ENCODE measurements around the gene NEXMIF. TPM values are rescaled to one million over a fixed set of nuclear protein-coding genes. Genes with fewer than 3 reads are reported as not detected.
"Not testable (repeated sequence)": the region's sequence is repeated elsewhere in the genome, so short reads cannot be mapped to it uniquely, and the experiment has no call there.

NEXMIF gene
- total RNA-seq, 1 donor from 2014 or later = 2.9 TPM

DNA sequence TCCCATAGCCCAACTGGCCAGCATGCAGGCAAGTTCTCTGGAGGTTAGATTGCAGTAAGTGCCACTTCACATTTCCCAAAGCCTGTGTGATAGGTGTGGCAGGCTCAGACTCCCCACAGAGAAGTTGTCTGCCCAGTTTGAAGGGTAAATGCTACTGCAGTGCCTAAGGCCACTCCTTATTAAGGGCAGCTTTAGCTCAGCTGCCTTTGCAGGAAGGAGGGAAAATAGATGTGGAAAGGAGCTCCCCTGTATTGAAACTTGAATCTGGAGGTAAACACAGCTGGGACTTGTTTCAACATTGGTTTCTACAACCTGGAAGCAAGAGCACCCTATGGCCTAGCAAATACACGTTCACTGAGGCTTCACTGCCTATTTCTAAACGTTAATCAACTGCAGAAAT, 22.4 kb downstream of the NEXMIF start:
- H3K27ac Mint-ChIP-seq (ENCODE audit: unreplicated experiment) = no peak overlapping the region
- H3K36me3 Mint-ChIP-seq (ENCODE audit: unreplicated experiment) = no peaks in the 10 kb centered on the region
- H3K9me3 Mint-ChIP-seq (ENCODE audit: unreplicated experiment) = no peaks in the 10 kb centered on the region
- TF ChIP-seq, protein P1, sequence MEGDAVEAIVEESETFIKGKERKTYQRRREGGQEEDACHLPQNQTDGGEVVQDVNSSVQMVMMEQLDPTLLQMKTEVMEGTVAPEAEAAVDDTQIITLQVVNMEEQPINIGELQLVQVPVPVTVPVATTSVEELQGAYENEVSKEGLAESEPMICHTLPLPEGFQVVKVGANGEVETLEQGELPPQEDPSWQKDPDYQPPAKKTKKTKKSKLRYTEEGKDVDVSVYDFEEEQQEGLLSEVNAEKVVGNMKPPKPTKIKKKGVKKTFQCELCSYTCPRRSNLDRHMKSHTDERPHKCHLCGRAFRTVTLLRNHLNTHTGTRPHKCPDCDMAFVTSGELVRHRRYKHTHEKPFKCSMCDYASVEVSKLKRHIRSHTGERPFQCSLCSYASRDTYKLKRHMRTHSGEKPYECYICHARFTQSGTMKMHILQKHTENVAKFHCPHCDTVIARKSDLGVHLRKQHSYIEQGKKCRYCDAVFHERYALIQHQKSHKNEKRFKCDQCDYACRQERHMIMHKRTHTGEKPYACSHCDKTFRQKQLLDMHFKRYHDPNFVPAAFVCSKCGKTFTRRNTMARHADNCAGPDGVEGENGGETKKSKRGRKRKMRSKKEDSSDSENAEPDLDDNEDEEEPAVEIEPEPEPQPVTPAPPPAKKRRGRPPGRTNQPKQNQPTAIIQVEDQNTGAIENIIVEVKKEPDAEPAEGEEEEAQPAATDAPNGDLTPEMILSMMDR (IDR thresholded peaks at IDR 0.05; ENCODE audit: partially characterized antibody, unreplicated experiment) = no peak
- DNase-seq = no peak
- H3K4me3 Mint-ChIP-seq (ENCODE audit: unreplicated experiment) = no peak overlapping the region
- H3K4me1 Mint-ChIP-seq (ENCODE audit: low read depth, unreplicated experiment) = no peaks in the 10 kb centered on the region
- no peaks in the 10 kb centered on the region for H3K27me3 Mint-ChIP-seq (ENCODE audit: unreplicated experiment)

- Mint-ChIP-seq H3K4me3 (ENCODE audit: unreplicated experiment) (no peak overlapping the region), H3K27me3 (ENCODE audit: unreplicated experiment) (peaks cover 2% of the 10 kb centered on the region), H3K4me1 (ENCODE audit: low read depth, unreplicated experiment) (peaks cover 3% of the 10 kb centered on the region), H3K27ac (ENCODE audit: unreplicated experiment) (no peak overlapping the region), H3K9me3 (ENCODE audit: unreplicated experiment) (no peaks in the 10 kb centered on the region), H3K36me3 (ENCODE audit: unreplicated experiment) (no peaks in the 10 kb centered on the region)
- DNase-seq = no peak
- TF ChIP-seq, protein P1 (IDR thresholded peaks at IDR 0.05; ENCODE audit: partially characterized antibody, unreplicated experiment) = no peak
These were observed 32.7 kb downstream of the NEXMIF start for GRCh38 chrX:74892561-74892960.

GRCh38 chrX:74890676-74891430, 34.4 kb downstream of the NEXMIF start:
- DNase-seq = no peak
- H3K36me3 Mint-ChIP-seq (ENCODE audit: unreplicated experiment) = no peaks in the 10 kb centered on the region
- no peak overlapping the region for H3K27ac Mint-ChIP-seq (ENCODE audit: unreplicated experiment)
- H3K4me3 Mint-ChIP-seq (ENCODE audit: unreplicated experiment) = no peak overlapping the region
- TF ChIP-seq, protein P1 (IDR thresholded peaks at IDR 0.05; ENCODE audit: partially characterized antibody, unreplicated experiment) = no peak
- H3K9me3 Mint-ChIP-seq (ENCODE audit: unreplicated experiment) = no peaks in the 10 kb centered on the region
- H3K27me3 Mint-ChIP-seq (ENCODE audit: unreplicated experiment) = peaks cover 2% of the 10 kb centered on the region
- peaks cover 3% of the 10 kb centered on the region for H3K4me1 Mint-ChIP-seq (ENCODE audit: low read depth, unreplicated experiment)

GRCh38 chrX:74882383-74882782, 42.9 kb downstream of the NEXMIF start:
- not testable (repeated sequence) for H3K36me3 Mint-ChIP-seq (ENCODE audit: unreplicated experiment); H3K9me3 Mint-ChIP-seq (ENCODE audit: unreplicated experiment)

GRCh38 chrX:74865725-74866124, 59.5 kb downstream of the NEXMIF start:
- TF ChIP-seq, protein P1 (IDR thresholded peaks at IDR 0.05; ENCODE audit: partially characterized antibody, unreplicated experiment) = no peak
- Mint-ChIP-seq H3K9me3 (ENCODE audit: unreplicated experiment) (peaks cover 8% of the 10 kb centered on the region), H3K27me3 (ENCODE audit: unreplicated experiment) (peaks cover 4% of the 10 kb centered on the region), H3K4me1 (ENCODE audit: low read depth, unreplicated experiment) (no peaks in the 10 kb centered on the region), H3K27ac (ENCODE audit: unreplicated experiment) (no peak overlapping the region), H3K36me3 (ENCODE audit: unreplicated experiment) (peaks cover 4% of the 10 kb centered on the region), H3K4me3 (ENCODE audit: unreplicated experiment) (no peak overlapping the region)
- DNase-seq = no peak

More at GRCh38 chrX:74882383-74882782, 42.9 kb downstream of the NEXMIF start:
- H3K4me3 Mint-ChIP-seq (ENCODE audit: unreplicated experiment); H3K27me3 Mint-ChIP-seq (ENCODE audit: unreplicated experiment); H3K27ac Mint-ChIP-seq (ENCODE audit: unreplicated experiment); DNase-seq; H3K4me1 Mint-ChIP-seq (ENCODE audit: low read depth, unreplicated experiment): not testable (repeated sequence)

All from glutamatergic neuron (in vitro differentiated cells).